Measurements from ENCODE around the gene TTLL11.

DNA sequence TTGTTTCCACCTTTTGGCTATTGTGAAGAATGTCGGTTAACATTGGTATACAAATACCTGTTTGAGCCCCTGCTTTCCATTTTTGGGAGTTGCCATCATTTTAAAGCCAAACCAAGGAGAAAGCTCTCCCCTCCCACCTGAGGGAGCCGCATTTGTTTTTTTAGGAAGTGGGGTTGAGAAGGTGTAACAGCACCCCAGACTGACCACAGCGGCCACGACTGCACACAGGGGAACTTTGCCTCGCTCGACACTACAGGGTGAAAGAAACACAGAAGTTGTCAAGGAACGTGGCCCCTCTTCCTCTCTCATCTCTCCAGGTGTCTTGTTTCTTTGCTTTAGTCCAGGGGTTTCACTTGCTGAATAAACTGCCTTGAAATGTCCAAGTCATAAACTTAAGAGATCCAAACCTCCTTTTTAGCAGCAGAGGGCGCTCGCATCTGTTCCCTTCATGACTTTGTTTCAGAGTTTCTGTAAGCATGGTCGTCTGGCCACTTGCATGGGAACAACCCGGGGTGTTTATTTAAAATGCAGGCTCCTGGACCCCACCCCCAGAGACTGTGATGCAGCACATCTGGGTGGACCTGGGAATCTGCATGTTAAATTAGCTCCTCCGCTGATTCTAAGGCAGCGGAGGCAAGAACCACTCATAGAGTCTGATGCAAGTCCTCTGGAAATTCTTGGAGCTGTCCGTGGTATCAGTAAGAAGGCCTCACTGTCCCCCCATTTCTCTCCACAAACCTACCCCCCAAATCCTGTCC is 2.1 kb upstream of the TTLL11 start:
- no peak for TF ChIP-seq SP1 (IDR thresholded peaks at IDR 0.05; ENCODE audit: low read depth, low read length)
- peak in 2 of 3 experiments; percentile 49 to 66; a peak in 2 of 4 replicates for TF ChIP-seq CTCF (IDR thresholded peaks at IDR 0.05; ENCODE audit: control extremely low read depth in 1 of 3, insufficient read depth in 1 of 3, low read depth in 1 of 3, low read length in 3 of 3)
- no peak for TF ChIP-seq POLR2A (IDR thresholded peaks at IDR 0.05; ENCODE audit: control extremely low read depth in 1 of 2, low read depth in 2 of 2, low read length in 2 of 2)
- no peak for TF ChIP-seq JUN (IDR thresholded peaks at IDR 0.05; ENCODE audit: low read depth, low read length)
- 0 out of 2 replicates have a peak, but pooled peaks have one; percentile 36 for TF ChIP-seq TEAD4 (IDR thresholded peaks at IDR 0.05; ENCODE audit: low read depth, low read length)
- no peak for TF ChIP-seq EZH2 (IDR thresholded peaks at IDR 0.05; ENCODE audit: low read depth, low read length, severe bottlenecking)
- no peak for TF ChIP-seq SUZ12 (IDR thresholded peaks at IDR 0.05; ENCODE audit: low read length)
- no peak for TF ChIP-seq ZNF274 (IDR thresholded peaks at IDR 0.05; ENCODE audit: borderline replicate concordance, extremely low read depth, low read length)
- TF ChIP-seq BACH1 (IDR thresholded peaks at IDR 0.05; ENCODE audit: low read length): no peak
- TF ChIP-seq SRF (IDR thresholded peaks at IDR 0.05; ENCODE audit: low read depth, low read length): no peak
- TF ChIP-seq SIX5 (IDR thresholded peaks at IDR 0.05; ENCODE audit: low read depth, low read length): no peak
- TF ChIP-seq, protein P1, sequence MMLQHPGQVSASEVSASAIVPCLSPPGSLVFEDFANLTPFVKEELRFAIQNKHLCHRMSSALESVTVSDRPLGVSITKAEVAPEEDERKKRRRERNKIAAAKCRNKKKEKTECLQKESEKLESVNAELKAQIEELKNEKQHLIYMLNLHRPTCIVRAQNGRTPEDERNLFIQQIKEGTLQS (IDR thresholded peaks at IDR 0.05; ENCODE audit: insufficient read depth, low read depth, low read length): 0 out of 2 replicates have a peak, but pooled peaks have one; percentile 3
- TF ChIP-seq CHD2 (IDR thresholded peaks at IDR 0.05; ENCODE audit: low read length): no peak
- TF ChIP-seq SP4 (IDR thresholded peaks at IDR 0.05; ENCODE audit: low read length): no peak

All from H1 (cell line).